ENCODE measurements around the gene HS3ST4. TPM values are rescaled to one million over a fixed set of nuclear protein-coding genes. Genes with fewer than 3 reads are reported as not detected.

Gene HS3ST4
- total and polyA plus RNA-seq, 2 donors (not counting 1 experiment from before 2014, with no cell fraction given) = not detected

DNA sequence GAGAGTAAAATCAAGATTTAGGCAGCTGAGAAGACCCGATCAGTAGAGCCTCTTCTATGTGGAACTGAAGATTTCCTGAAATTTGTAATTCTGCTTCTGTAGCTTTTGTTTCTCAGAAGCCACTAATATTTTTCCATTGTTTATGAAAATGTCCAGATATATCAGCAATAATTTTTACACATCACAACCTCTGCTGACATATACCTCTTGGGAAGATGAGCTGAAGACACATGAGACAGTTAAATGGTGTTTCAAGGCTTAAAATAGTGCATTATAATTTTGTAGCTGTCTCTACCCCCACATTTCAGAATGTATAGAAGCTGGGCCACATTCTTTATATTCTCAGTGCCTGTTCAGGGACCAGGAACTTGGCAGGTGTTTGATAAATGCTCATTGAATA, 320.6 kb downstream of the HS3ST4 start:
- POLR2A ChIA-PET = no interaction called here
- CTCF ChIA-PET = no interaction called here
- Mint-ChIP-seq H3K9me3 (ENCODE audit: insufficient read depth) (peaks cover 11% of the 10 kb centered on the region), H3K4me1 (no peaks in the 10 kb centered on the region), H3K4me3 (no peak overlapping the region), H3K27ac (no peak overlapping the region), H3K27me3 (peaks cover 3% of the 10 kb centered on the region)
- no CpG with 5 or more reads among the region's 1 CpG for WGBS (ENCODE audit: insufficient coverage)
- TF ChIP-seq, protein P1, sequence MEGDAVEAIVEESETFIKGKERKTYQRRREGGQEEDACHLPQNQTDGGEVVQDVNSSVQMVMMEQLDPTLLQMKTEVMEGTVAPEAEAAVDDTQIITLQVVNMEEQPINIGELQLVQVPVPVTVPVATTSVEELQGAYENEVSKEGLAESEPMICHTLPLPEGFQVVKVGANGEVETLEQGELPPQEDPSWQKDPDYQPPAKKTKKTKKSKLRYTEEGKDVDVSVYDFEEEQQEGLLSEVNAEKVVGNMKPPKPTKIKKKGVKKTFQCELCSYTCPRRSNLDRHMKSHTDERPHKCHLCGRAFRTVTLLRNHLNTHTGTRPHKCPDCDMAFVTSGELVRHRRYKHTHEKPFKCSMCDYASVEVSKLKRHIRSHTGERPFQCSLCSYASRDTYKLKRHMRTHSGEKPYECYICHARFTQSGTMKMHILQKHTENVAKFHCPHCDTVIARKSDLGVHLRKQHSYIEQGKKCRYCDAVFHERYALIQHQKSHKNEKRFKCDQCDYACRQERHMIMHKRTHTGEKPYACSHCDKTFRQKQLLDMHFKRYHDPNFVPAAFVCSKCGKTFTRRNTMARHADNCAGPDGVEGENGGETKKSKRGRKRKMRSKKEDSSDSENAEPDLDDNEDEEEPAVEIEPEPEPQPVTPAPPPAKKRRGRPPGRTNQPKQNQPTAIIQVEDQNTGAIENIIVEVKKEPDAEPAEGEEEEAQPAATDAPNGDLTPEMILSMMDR (IDR thresholded peaks at IDR 0.05) = no peak
- TF ChIP-seq EZH2 (IDR thresholded peaks at IDR 0.05; ENCODE audit: borderline replicate concordance, insufficient read depth, low read depth, low read length, poor library complexity, severe bottlenecking) = no peak
- H3K36me3 ChIP-seq (replicated peaks in 1 of 2; ENCODE audit: control extremely low read depth in 1 of 2, control insufficient read depth in 1 of 2, extremely low read depth in 1 of 2, insufficient read depth in 2 of 2, low read length in 1 of 2) = no peaks in the 10 kb centered on the region
- no peaks in the 10 kb centered on the region for H3K4me1 ChIP-seq (ENCODE audit: control insufficient read depth in 2 of 2, insufficient read depth in 2 of 2, low read length in 2 of 2)
- DNase-seq (no peak), ATAC-seq (ENCODE audit: low read depth) (no peak)
- no peak overlapping the region for H3K4me2 ChIP-seq (replicated peaks; ENCODE audit: low read depth, low read length, poor library complexity, severe bottlenecking)
- no peak overlapping the region for H2AFZ ChIP-seq (ENCODE audit: insufficient read depth, low read depth, low read length, poor library complexity, severe bottlenecking)
- H3K9me3 ChIP-seq (ENCODE audit: control extremely low read depth in 1 of 3, control insufficient read depth in 2 of 3, insufficient read depth in 1 of 3, low read length in 2 of 3) = peaks cover 0 to 11% (median 0%) of the 10 kb centered on the region in 3 donors
- intact Hi-C loops (cut with micrococcal nuclease) = no loop called here
- no peaks in the 10 kb centered on the region for H3K79me2 ChIP-seq (ENCODE audit: control insufficient read depth, insufficient read depth, low read length)
- H3K4me3 ChIP-seq (ENCODE audit: control extremely low read depth in 1 of 5, extremely low read depth in 1 of 5, insufficient read depth in 1 of 5, low read depth in 2 of 5, low read length in 4 of 5) = no peak overlapping the region
- H4K20me1 ChIP-seq (ENCODE audit: control insufficient read depth, insufficient read depth, low read length, poor library complexity, severe bottlenecking) = no peaks in the 10 kb centered on the region
- no peak overlapping the region for H3K9ac ChIP-seq (ENCODE audit: low read length)
- no peaks in the 10 kb centered on the region for H3K27me3 ChIP-seq (replicated peaks in 1 of 4; ENCODE audit: control extremely low read depth in 1 of 4, control insufficient read depth in 3 of 4, insufficient read depth in 4 of 4, low read length in 3 of 4)
- H3K27ac ChIP-seq (ENCODE audit: low read length in 2 of 2) = no peak overlapping the region

DNA sequence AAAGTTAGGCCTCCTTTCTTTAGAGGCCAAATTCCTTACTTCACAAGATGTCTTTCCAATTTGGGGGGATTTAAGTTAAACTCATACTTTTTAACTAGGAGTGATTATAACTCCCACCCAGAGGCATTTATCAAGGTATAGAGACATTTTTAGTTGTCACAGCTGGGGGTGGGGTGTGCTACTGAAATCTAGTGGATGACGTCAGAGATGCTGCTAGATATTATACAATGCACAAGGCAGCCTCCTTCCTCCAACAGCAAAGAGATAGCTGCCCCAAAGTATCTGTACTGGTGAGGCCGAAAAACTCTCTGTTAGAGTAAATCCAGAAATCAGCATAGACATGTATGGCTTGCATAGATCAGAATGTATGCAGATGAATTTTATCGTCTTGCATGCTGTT, 324.0 kb downstream of the HS3ST4 start:
- H4K20me1 ChIP-seq (ENCODE audit: control insufficient read depth, insufficient read depth, low read length, poor library complexity, severe bottlenecking) = no peaks in the 10 kb centered on the region
- H3K9ac ChIP-seq (ENCODE audit: low read length) = no peak overlapping the region
- ChIA-PET POLR2A (no interaction called here), CTCF (no interaction called here)
- no peak overlapping the region for H3K27ac ChIP-seq (ENCODE audit: low read length in 2 of 2)
- WGBS (ENCODE audit: insufficient coverage) = 100% methylated on average over 1 of the region's 3 CpGs
- no peaks in the 10 kb centered on the region for H3K36me3 ChIP-seq (replicated peaks in 1 of 2; ENCODE audit: control extremely low read depth in 1 of 2, control insufficient read depth in 1 of 2, extremely low read depth in 1 of 2, insufficient read depth in 2 of 2, low read length in 1 of 2)
- Mint-ChIP-seq H3K9me3 (ENCODE audit: insufficient read depth) (peaks cover 13% of the 10 kb centered on the region), H3K4me3 (no peak overlapping the region), H3K4me1 (no peaks in the 10 kb centered on the region), H3K27ac (no peak overlapping the region), H3K27me3 (peaks cover 4% of the 10 kb centered on the region)
- intact Hi-C loops (cut with micrococcal nuclease) = no loop called here
- H3K9me3 ChIP-seq (ENCODE audit: control extremely low read depth in 1 of 3, control insufficient read depth in 2 of 3, insufficient read depth in 1 of 3, low read length in 2 of 3) = peaks cover 0 to 14% (median 0%) of the 10 kb centered on the region in 3 donors
- H3K4me2 ChIP-seq (replicated peaks; ENCODE audit: low read depth, low read length, poor library complexity, severe bottlenecking) = no peak overlapping the region
- H3K4me1 ChIP-seq (ENCODE audit: control insufficient read depth in 2 of 2, insufficient read depth in 2 of 2, low read length in 2 of 2) = no peaks in the 10 kb centered on the region
- no peak for ATAC-seq (ENCODE audit: low read depth)
- no peaks in the 10 kb centered on the region for H3K27me3 ChIP-seq (replicated peaks in 1 of 4; ENCODE audit: control extremely low read depth in 1 of 4, control insufficient read depth in 3 of 4, insufficient read depth in 4 of 4, low read length in 3 of 4)
- no peak overlapping the region for H3K4me3 ChIP-seq (ENCODE audit: control extremely low read depth in 1 of 5, extremely low read depth in 1 of 5, insufficient read depth in 1 of 5, low read depth in 2 of 5, low read length in 4 of 5)
- TF ChIP-seq, protein P1 (IDR thresholded peaks at IDR 0.05) = no peak
- TF ChIP-seq EZH2 (IDR thresholded peaks at IDR 0.05; ENCODE audit: borderline replicate concordance, insufficient read depth, low read depth, low read length, poor library complexity, severe bottlenecking) = no peak
- no peak for DNase-seq
- H3K79me2 ChIP-seq (ENCODE audit: control insufficient read depth, insufficient read depth, low read length) = no peaks in the 10 kb centered on the region
- no peak overlapping the region for H2AFZ ChIP-seq (ENCODE audit: insufficient read depth, low read depth, low read length, poor library complexity, severe bottlenecking)

All from B cell (primary cell).